ENCODE results near the gene LHFPL4.

- TF ChIP-seq CTCF (conservative IDR thresholded peaks at IDR 0.05) (no peak), EZH2 (IDR thresholded peaks at IDR 0.05; ENCODE audit: low read depth) (no peak)
Observed at GRCh38 chr3:9476935-9477334, 76.7 kb downstream of the LHFPL4 start.

All from PC-9 (cell line).